Midbrain (tissue), 1 donor: ENCODE measurements around the gene CACNA1A.
"Not testable (repeated sequence)": the region's sequence is repeated elsewhere in the genome, so short reads cannot be mapped to it uniquely, and the experiment has no call there.

Experiments
- DNase-seq: peaks from one replicate; lab custom pipeline; 2025; lab: John Stamatoyannopoulos, UW

Gene CACNA1A

DNA sequence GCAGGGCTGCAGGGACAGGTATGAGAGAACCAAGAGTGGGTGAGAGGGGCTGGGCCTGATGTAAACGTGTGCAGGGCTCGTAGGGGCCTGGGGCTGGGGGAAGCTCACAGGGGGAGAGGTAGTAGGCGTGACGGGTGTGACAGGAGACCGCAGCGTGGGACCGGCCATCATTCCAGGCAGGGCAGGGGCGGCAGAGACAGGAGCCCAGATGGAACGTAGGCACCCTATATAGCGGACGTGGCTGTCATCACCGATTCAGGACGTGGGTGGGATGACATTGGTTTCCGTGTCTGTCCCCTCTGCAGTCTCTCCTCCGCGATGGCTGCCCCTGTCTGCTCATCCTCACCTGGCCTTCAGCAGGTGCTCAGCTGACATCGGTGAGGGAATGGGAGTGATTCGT, 307.6 kb downstream of the CACNA1A start:
- no peak for DNase-seq

- no peak for DNase-seq
These were observed 310.6 kb downstream of the CACNA1A start for GRCh38 chr19:13195678-13196077.

GRCh38 chr19:13190781-13191540, 315.3 kb downstream of the CACNA1A start:
- no peak for DNase-seq

DNA sequence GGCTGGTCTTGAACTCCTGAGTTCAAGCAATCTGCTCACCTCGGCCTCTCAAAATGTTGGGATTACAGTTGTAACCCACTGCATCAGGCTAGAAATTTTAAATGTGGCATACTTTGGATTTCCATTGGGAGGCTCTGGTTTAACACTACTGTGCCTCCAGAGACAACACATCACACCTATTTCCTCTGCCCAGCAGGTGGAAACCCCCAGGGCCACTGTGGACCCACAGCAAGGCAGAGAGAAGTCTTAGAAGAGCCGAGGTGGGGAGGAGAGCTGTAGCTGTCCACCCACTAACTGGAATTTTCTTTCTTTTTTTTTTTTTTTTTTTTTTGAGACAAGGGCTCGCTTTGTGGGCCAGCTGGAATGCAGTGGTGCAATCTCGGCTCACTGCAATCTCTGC, 316.7 kb downstream of the CACNA1A start:
- DNase-seq: no peak

GRCh38 chr19:13187419-13187818, 318.9 kb downstream of the CACNA1A start:
- no peak for DNase-seq

GRCh38 chr19:13186688-13187087, 319.6 kb downstream of the CACNA1A start:
- not testable (repeated sequence) for DNase-seq

GRCh38 chr19:13185763-13186657, 320.3 kb downstream of the CACNA1A start:
- not testable (repeated sequence) for DNase-seq

GRCh38 chr19:13184926-13185325, 321.4 kb downstream of the CACNA1A start:
- DNase-seq: not testable (repeated sequence)

GRCh38 chr19:13181747-13182388, 324.4 kb downstream of the CACNA1A start:
- DNase-seq: peak; percentile 47

- DNase-seq: not testable (repeated sequence)
These were observed 328.0 kb downstream of the CACNA1A start for GRCh38 chr19:13178291-13178690.

DNA sequence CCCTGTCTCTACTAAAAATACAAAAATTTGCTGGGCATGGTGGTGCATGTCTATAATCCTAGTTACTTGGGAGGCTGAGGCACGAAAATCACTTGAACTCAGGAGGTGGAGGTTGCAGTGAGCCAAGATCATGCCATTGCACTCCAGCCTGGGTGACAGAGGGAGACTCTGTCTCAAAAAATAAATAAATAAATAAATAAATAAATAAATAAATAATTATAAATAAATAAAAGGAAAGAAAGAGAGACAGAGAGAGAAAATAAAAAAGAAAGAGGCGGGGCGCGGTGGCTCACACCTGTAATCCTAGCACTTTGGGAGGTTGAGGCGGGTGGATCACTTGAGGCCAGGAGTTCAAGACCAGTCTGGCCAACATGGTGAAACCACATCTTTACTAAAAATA, 328.7 kb downstream of the CACNA1A start:
- DNase-seq: not testable (repeated sequence)

GRCh38 chr19:13176345-13176744, 329.9 kb downstream of the CACNA1A start:
- DNase-seq: no peak

GRCh38 chr19:13173139-13173737, 333.0 kb downstream of the CACNA1A start:
- no peak for DNase-seq

- peak; percentile 32 for DNase-seq
These were observed 333.7 kb downstream of the CACNA1A start for GRCh38 chr19:13172346-13173138.

- no peak for DNase-seq
These were observed 335.1 kb downstream of the CACNA1A start for GRCh38 chr19:13171146-13171545.

DNA sequence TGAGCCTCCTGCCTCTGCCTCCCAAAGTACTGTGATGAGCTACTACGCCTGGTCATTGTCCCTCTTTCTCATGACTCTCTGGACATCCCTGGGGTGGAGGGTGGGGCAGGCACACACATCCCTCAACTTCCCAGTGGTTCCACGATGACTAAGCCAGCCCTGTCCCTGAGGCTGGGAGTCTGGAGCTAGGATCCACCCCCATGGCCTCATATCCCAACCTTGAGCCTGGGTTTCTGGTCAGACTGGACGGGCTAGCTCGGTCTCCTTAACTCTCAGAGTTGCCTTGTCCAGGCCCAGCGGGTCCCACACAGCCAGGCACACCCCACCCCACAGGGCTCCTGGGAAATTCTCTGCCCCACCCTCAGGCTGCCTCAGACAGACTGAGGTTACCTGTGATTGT, 336.5 kb downstream of the CACNA1A start:
- DNase-seq: no peak

DNA sequence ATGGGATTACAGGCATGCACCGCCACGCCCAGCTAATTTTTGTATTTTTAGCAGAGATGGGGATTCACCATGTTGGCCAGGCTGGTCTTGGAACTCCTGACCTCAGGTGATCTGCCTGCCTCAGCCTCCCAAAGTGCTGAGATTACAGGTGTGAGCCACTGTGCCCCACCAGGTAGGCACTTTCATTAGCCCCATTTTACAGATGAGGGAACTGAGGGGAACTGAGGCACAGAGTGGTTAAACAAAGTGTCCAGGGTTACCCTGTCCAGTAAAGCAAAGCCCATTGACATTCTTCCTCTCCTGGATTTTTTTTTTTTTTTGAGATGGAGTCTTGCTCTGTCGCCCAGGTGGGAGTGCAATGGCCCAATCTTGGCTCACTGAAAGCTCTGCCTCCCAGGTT, 340.1 kb downstream of the CACNA1A start:
- DNase-seq: not testable (repeated sequence)

GRCh38 chr19:13165162-13165997, 340.9 kb downstream of the CACNA1A start:
- no peak for DNase-seq

DNA sequence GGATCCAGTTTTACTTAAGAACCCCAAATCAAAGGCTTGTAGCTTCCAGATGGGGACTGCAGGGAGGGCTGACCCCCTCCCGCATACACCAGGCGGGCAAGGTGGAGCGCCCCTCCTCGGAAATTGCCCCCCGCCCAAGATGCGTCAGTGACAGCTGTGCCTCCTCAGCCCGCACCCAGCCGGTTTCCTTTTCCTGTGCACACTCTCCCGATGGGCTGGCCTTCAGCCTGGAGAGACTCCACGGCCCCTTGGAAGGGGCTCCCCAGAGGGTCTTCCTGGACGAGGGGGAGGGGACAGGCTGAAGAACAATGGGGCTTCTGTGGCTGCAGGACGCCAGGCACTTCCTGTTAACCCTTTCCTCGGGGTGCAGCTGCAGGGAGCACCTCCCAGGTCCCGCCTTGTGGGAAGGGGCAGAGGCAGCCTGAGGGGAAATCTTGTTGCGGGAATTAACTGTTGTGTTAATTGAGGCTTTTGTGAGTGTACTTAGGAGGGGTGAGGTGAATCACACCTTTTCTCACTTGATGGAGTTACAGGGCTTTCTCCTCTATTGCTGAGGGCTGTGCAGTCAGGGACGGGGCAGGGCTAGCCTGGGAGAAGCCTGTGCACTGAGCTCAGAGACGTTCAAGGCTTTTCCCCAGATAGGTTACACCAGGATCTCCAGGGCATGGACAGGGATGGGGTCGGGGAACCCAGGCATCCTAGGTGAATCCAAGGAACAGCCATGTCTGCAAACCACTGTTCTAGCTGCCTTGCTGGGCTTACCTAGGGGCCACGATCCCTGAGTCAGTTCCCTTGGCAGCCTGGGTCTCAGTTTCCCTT, 341.7 kb downstream of the CACNA1A start:
- no peak for DNase-seq
